NCI-H446 treated with DMSO at 0.1 percent for 48 hours (cell line): ENCODE results near the gene TTC21A.
"Not testable (repeated sequence)": the region's sequence is repeated elsewhere in the genome, so short reads cannot be mapped to it uniquely, and the experiment has no call there.

Experiments
- DNase-seq: peaks from one replicate; lab custom pipeline; 2025; lab: John Stamatoyannopoulos, UW

Gene TTC21A

GRCh38 chr3:39149498-39150147, 42.1 kb downstream of the TTC21A start:
- no peak for DNase-seq

DNA sequence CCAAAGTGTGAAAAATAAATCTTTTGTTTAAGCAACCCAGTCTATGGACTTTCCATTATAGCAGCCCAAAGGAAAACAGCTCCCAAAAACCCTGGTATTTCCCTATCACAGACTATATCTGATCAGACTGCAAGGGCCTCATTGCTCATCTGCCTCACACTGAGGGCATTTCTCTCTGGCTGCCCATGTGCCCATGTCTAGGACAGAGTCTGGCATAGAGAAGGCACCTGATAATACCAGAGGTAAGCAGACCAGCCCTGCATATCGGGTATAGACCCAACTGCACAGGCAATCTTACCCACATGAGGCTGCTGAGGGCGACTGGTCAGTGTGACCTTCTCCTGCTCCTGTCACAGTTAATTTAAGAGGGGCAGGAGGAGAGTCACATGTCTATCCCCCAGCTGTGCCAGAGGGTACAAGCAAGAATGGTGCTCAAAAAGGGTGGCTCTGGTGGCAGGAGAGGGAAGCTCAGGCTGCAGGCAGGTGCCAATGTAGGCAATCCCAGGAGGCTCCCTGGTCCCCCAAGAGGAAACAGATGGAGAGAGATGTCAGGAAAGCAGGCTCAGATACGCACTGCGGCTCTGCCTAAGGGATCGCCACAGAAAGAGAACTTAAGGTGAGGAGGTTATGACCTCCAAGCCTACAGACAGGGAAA, 42.8 kb downstream of the TTC21A start:
- no peak for DNase-seq

- peak; percentile 48 for DNase-seq
Measured at GRCh38 chr3:39150803-39151631, 43.5 kb downstream of the TTC21A start.

- DNase-seq, result no peak
Measured at GRCh38 chr3:39153977-39154279, 46.4 kb downstream of the TTC21A start.

DNA sequence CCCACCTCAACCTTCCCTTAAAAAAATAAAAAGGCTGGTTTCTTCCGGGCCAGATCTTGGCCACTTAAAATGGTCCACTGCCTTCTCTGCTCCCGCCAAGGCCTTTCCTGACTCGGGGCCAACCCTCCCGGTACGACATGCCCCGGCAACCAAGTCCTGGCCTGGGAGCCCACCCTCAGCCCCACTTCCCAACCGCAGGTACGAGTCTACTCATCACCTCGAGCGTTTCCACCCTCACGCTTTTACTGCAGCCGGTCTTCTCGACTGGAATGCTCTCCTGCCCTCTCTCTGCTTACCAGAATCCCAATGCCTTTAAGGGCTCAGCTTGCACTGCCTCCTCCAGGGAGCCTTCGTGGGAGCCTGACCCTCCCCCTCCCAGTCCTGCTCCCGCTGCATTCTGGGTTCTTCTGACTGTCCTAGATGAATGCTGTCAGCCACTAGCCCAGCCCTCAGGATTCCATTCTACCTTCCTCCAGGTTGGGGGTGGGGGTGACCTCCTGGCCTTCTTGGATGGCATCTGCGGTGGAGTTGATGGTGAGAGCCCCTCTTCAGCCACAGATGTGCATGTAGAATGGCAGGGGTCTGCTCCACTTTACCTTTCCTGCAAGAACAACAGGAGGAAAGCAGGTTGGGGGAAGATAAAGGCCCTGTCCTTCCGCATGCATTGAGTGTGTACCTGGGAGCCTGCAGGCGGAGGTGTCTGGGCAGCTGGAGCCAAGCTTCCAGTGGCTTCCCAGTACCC, 47.0 kb downstream of the TTC21A start:
- DNase-seq, result no peak

GRCh38 chr3:39156421-39156820, 48.9 kb downstream of the TTC21A start:
- DNase-seq, result no peak

DNA sequence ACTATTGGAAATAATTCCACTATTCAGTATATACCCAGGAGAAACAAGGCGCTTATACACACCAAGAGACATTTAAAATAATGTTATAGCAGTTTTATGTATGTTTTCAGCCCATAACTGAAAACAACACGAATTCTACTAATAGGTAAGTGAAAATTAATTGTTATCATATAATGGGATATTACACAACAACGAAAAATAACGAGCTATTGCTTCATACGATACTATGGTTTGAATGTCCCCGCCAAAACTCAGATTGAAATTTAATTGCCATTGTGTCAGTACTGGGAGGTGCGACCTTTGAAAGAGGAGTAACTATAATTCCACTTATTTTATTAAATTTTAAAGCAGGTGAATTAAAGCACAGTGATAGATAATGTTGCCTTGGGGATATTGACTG, 49.9 kb downstream of the TTC21A start:
- DNase-seq, result no peak

DNA sequence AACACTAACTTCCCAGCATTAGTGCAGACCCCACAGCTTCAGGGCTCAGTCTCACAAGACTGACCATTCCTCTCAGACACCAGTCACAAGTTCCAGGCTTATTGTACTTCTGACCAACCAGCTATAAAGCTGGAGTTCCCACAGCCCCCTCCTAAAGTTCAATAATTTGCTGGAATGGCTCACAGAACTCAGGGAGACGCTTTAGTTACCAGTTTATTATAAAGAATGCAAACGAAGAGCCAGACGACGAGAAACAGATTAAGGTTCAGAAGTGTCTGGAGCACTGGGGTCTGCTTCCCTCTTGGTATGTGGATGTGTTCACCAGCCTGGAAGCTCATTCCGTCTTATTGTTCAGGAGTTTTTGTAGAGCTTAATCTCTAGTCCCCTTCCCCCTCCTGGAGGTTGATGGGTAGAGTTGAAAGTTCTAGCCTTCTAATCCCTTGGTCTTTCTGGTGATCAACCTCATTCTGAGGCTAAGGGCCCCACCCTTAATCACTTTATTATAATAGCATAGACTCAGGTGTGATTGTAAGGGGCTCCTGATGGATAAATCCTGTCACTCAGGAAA, 50.8 kb downstream of the TTC21A start:
- no peak for DNase-seq

GRCh38 chr3:39164414-39164813, 56.9 kb downstream of the TTC21A start:
- no peak for DNase-seq

DNA sequence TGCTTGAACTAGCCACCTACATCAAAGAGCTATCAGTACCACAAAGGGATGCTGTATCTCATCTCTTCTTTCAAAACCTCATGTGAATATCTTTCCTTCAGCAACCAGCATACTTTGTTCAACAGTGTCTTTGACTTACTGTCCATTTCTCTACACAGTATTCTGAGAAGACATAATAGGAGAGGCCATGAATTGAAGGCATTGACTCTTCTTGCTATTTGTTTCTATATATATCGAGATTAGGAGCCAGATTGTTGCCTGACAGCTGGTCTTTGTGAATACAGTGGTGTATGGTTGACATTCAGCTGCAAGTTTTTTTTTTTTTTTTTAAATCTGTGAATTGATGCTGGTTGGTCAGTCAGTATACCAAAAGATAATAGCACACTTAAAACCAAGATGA, 58.0 kb downstream of the TTC21A start:
- no peak for DNase-seq

GRCh38 chr3:39166134-39166710, 58.7 kb downstream of the TTC21A start:
- DNase-seq, result no peak

- DNase-seq, result no peak
Measured at GRCh38 chr3:39166932-39167532, 59.6 kb downstream of the TTC21A start.

DNA sequence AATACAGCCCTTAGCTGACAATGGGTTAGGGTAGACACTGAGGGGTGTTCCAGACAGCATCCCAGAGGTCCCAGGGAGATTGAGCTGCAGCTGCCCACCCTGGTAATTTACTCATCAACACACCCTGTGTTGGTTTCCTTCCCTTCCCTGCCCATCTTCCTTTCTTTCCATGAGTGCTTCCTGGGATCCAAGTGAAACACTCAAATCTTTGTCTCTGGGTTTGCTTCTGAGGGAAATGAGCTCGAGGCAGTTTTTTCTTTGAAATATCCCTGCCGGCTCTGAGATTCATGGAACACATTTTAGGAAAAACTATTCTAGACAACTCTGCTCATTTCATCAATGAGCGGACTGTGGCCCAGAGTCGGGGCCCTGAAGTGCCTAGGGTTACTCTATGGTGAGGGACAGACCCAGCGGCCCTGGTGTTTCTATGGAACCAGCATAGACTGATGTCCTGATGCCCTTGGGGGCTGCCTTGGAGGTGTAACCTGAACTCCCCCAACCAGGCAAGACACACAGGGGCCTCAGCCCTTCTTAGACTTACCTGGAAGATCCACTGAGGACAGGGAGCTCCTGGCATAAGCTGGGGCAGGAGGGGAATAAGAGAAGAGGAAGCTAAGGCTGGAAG, 60.8 kb downstream of the TTC21A start:
- DNase-seq, result no peak

- DNase-seq, result no peak
Measured at GRCh38 chr3:39169712-39170111, 62.2 kb downstream of the TTC21A start.

GRCh38 chr3:39170461-39170860, 63.0 kb downstream of the TTC21A start:
- DNase-seq, result no peak

DNA sequence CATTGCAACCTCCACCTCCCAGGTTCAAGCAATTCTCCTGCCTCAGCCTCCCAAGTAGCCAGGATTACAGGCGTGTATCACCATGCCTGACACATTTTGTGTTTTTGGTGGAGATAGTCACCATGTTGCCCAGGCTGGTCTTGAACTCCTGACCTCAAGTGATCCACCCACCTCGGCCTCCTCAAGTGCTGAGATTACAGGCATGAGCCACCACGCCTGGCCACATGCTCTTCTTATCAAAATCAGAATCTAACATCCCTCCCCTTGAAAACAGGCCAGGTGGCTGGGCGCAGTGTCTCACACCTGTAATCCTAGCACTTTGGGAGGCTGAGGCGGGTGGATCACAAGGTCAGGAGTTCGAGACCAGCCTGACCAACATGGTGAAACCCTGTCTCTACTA, 63.4 kb downstream of the TTC21A start:
- not testable (repeated sequence) for DNase-seq

DNA sequence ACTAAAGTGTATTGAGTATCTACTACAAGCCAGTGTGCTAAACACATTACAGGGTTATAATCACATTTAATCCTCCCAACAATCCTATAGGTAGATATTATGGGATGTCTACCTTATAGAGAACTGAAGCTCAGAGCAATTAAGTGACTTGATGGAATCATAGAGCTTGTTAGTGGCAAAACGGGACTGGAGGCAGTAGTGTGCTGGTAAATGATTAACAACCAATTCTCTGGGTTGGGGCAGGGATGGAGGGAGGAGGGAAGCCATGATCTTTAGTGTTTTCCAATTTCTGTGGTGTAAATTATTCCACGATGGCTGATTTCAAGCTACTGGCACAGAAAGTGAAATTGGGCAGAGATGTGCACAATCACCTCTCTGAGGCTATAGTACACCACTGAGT, 64.4 kb downstream of the TTC21A start:
- DNase-seq, result no peak

DNA sequence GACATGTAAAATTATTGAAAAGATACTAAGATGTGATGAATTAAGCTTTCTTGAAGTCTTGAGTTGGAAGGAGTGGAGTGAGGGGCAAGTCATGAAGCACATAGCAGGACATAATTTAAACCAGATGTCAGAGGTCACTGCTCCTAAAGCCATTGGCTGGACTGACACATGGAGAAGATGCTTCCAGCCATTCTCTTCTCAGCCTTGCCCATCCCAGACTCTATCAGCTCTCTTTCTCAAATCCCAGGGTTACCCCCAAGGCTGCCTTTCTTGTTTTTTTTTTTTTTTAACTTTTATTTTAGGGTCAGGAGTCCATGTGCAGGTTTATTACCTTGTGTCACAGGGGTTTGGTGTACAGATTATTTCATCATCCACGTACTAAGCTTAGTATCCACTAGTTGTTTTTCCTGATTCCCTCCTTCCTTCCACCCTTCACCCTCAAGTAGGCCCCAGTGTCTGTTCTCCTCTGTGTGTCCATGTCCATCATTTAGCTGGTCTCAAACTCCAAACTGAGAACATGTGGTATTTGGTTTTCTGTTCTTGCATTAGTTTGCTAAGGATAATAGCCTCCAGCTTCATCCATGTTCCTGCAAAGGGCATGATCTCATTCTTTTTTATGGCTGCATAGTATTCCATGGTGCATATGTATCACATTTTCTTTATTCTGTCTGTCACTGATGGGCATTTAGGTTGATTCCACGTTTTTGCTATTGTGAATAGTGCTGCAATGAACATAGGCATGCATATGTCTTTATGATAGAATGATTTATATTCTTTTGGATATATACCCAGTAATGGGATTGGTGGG, 66.0 kb downstream of the TTC21A start:
- DNase-seq, result no peak

GRCh38 chr3:39176025-39176714, 68.7 kb downstream of the TTC21A start:
- no peak for DNase-seq
